H1 (cell line): ENCODE results near the gene CORO2B. TPM values are rescaled to one million over a fixed set of nuclear protein-coding genes. Genes with fewer than 3 reads are reported as not detected.

Experiments
- CTCF ChIA-PET: fragments of 300-600 bp; sonication (Branson Sonifier 250); formaldehyde crosslinking; loops from one replicate; lab custom pipeline; 2021; ENCODE audit not compliant: partially characterized antibody; lab: Charles Lee
- POLR2A ChIA-PET: fragments of 300-600 bp; sonication (Branson Sonifier 250); formaldehyde crosslinking; loops from one replicate; lab custom pipeline; 2021; ENCODE audit warnings: inconsistent platforms; ENCODE audit not compliant: partially characterized antibody; lab: Charles Lee
- DNase-seq, 2 experiments: peaks; one replicate each; pipeline versions ENCODE4 v3.0.0 to v3.0.0-alpha.2; 2010 to 2022; ENCODE audit warnings: low spot score in 2 of 2, low read depth in 1 of 2, mixed read lengths in 1 of 2
- FAIRE-seq: peaks from 2 replicates; lab custom pipeline; 2011; peaks lifted over from hg19 to GRCh38; lab: Jason Lieb, UNC
- H2AFZ ChIP-seq: 2 replicates; pipeline ENCODE4 v1.8.1; 2012; ENCODE audit warnings: low read length, inconsistent platforms
- H2AK5ac ChIP-seq: 2 replicates; pipeline ENCODE4 v1.6.1; 2013; ENCODE audit warnings: low read depth, low read length
- H2BK120ac ChIP-seq: replicated peaks from 2 replicates; pipeline ENCODE3; 2013; ENCODE audit warnings: low read depth, low read length, inconsistent platforms
- H2BK12ac ChIP-seq: 2 replicates; pipeline ENCODE4 v1.6.1; 2013; ENCODE audit warnings: low read depth, low read length
- H2BK15ac ChIP-seq: 2 replicates; pipeline ENCODE4 v1.6.1; 2013; ENCODE audit warnings: low read length
- H2BK20ac ChIP-seq: 2 replicates; pipeline ENCODE4 v1.6.1; 2013; ENCODE audit warnings: low read length
- H2BK5ac ChIP-seq: 2 replicates; pipeline ENCODE4 v1.6.1; 2013; ENCODE audit warnings: low read depth, low read length
- H3K14ac ChIP-seq: 2 replicates; pipeline ENCODE4 v1.6.1; 2013; ENCODE audit warnings: inconsistent platforms; ENCODE audit not compliant: insufficient read length
- H3K18ac ChIP-seq: 2 replicates; pipeline ENCODE4 v1.6.1; 2013; ENCODE audit warnings: low read length; ENCODE audit errors: extremely low read depth
- H3K23ac ChIP-seq: 2 replicates; pipeline ENCODE4 v1.6.1; 2013; ENCODE audit warnings: inconsistent platforms; ENCODE audit not compliant: insufficient read length
- H3K23me2 ChIP-seq: 2 replicates; pipeline ENCODE4 v1.6.1; 2013; ENCODE audit warnings: low read depth, low read length
- H3K27ac ChIP-seq: 2 replicates; pipeline ENCODE4 v1.6.1; 2011; ENCODE audit warnings: low read depth, low read length, inconsistent platforms
- H3K27me3 ChIP-seq, 4 experiments: replicated peaks in 1 of 4; 1 replicate in 1 of 4; 2 replicates in 3 of 4; pipeline versions ENCODE4 v1.6.1 to v1.8.1; 2011 to 2013; ENCODE audit warnings: low read length in 3 of 4, mild to moderate bottlenecking in 3 of 4, inconsistent platforms in 2 of 4, mixed read lengths in 2 of 4, moderate library complexity in 1 of 4; ENCODE audit not compliant: control insufficient read depth in 3 of 4, insufficient read depth in 3 of 4; ENCODE audit errors: extremely low read depth in 1 of 4
- H3K36me3 ChIP-seq, 4 experiments: 2 replicates each; pipeline versions ENCODE4 v1.6.1 to v1.8.1; 2011 to 2013; ENCODE audit warnings: mild to moderate bottlenecking in 4 of 4, low read length in 3 of 4, moderate library complexity in 2 of 4, control low read depth in 1 of 4, inconsistent platforms in 1 of 4; ENCODE audit not compliant: insufficient read depth in 4 of 4, control insufficient read depth in 2 of 4
- H3K4ac ChIP-seq: replicated peaks from 2 replicates; pipeline ENCODE3; 2013; ENCODE audit warnings: low read length, low read depth, mixed read lengths, inconsistent platforms; ENCODE audit not compliant: insufficient read length
- H3K4me1 ChIP-seq, 4 experiments: replicated peaks in 1 of 4; 1 replicate in 1 of 4; 2 replicates in 3 of 4; pipeline versions ENCODE4 v1.6.1 to v1.8.1; 2011 to 2013; ENCODE audit warnings: low read length in 3 of 4, inconsistent platforms in 2 of 4, mixed read lengths in 1 of 4; ENCODE audit not compliant: insufficient read depth in 4 of 4, control insufficient read depth in 3 of 4
- H3K4me2 ChIP-seq, 2 experiments: 2 replicates each; pipeline versions ENCODE4 v1.6.1 to v1.8.1; 2011 to 2013; ENCODE audit warnings: low read depth in 2 of 2, low read length in 2 of 2, control low read depth in 1 of 2, inconsistent platforms in 1 of 2, mild to moderate bottlenecking in 1 of 2; ENCODE audit not compliant: insufficient read depth in 1 of 2
- H3K4me3 ChIP-seq, 4 experiments: fragments of 200-600, 300-600 bp in 1 of 4; sonication (generic), shearing (Covaris generic), sonication (Bioruptor Twin) in 1 of 4; 2 replicates each; pipeline versions ENCODE4 v1.5.1 to v1.8.1; 2011 to 2016; ENCODE audit warnings: low read length in 4 of 4, low read depth in 3 of 4, control low read depth in 2 of 4, inconsistent platforms in 2 of 4, mild to moderate bottlenecking in 2 of 4, mixed read lengths in 1 of 4, moderate library complexity in 1 of 4; ENCODE audit not compliant: insufficient read depth in 2 of 4; ENCODE audit errors: extremely low read depth in 1 of 4
- H3K56ac ChIP-seq: replicated peaks from 2 replicates; pipeline ENCODE3; 2013; ENCODE audit warnings: low read depth, mild to moderate bottlenecking, mixed read lengths, low read length, inconsistent platforms; ENCODE audit not compliant: insufficient read length
- H3K79me1 ChIP-seq: 2 replicates; pipeline ENCODE4 v1.6.1; 2013; ENCODE audit warnings: low read depth, low read length, control low read depth
- H3K79me2 ChIP-seq, 2 experiments: 2 replicates each; pipeline versions ENCODE4 v1.6.1 to v1.8.1; 2012 to 2013; ENCODE audit warnings: low read length in 2 of 2, mild to moderate bottlenecking in 2 of 2, inconsistent platforms in 1 of 2; ENCODE audit not compliant: insufficient read depth in 2 of 2, control insufficient read depth in 1 of 2
- H3K9ac ChIP-seq, 4 experiments: replicated peaks in 1 of 4; 1 replicate in 1 of 4; 2 replicates in 3 of 4; pipeline versions ENCODE4 v1.6.1 to v1.8.1; 2011 to 2013; ENCODE audit warnings: low read depth in 3 of 4, low read length in 3 of 4, control low read depth in 2 of 4, mild to moderate bottlenecking in 2 of 4, moderate library complexity in 2 of 4, inconsistent platforms in 1 of 4; ENCODE audit errors: extremely low read depth in 1 of 4
- H3K9me3 ChIP-seq, 2 experiments: 2 replicates each; pipeline versions ENCODE4 v1.6.1 to v1.8.1; 2012 to 2013; ENCODE audit warnings: mild to moderate bottlenecking in 2 of 2, moderate library complexity in 2 of 2, control low read depth in 1 of 2, inconsistent platforms in 1 of 2, low read depth in 1 of 2, low read length in 1 of 2, mixed read lengths in 1 of 2; ENCODE audit not compliant: insufficient read depth in 2 of 2
- H4K20me1 ChIP-seq, 2 experiments: replicated peaks in 1 of 2; 2 replicates each; pipeline versions ENCODE3 to v1.8.1; 2011 to 2013; ENCODE audit warnings: inconsistent platforms in 2 of 2, low read length in 2 of 2, mild to moderate bottlenecking in 1 of 2; ENCODE audit not compliant: insufficient read depth in 2 of 2, control insufficient read depth in 1 of 2
- H4K5ac ChIP-seq: 2 replicates; pipeline ENCODE4 v1.6.1; 2013; ENCODE audit warnings: low read length, low read depth, mixed read lengths, inconsistent platforms; ENCODE audit not compliant: insufficient read length
- H4K8ac ChIP-seq: 2 replicates; pipeline ENCODE4 v1.8.0; 2013; ENCODE audit warnings: mild to moderate bottlenecking, moderate library complexity, low read length, inconsistent platforms; ENCODE audit not compliant: insufficient read depth; ENCODE audit errors: extremely low read depth
- H4K91ac ChIP-seq: replicated peaks from 2 replicates; pipeline ENCODE3; 2013; ENCODE audit warnings: low read length, mixed read lengths, inconsistent platforms; ENCODE audit not compliant: insufficient read length
- BCL11A ChIP-seq, 2 experiments: IDR thresholded peaks; one replicate each; pipeline ENCODE4 v1.6.1; 2011; ENCODE audit warnings: low read depth in 2 of 2, low read length in 2 of 2, mild to moderate bottlenecking in 2 of 2
- JUND ChIP-seq: IDR thresholded peaks from 2 replicates; pipeline ENCODE4 v1.6.1; 2011; ENCODE audit warnings: mild to moderate bottlenecking, improper control_type of control experiment, low read length
- MAFK ChIP-seq: IDR thresholded peaks from 2 replicates; pipeline ENCODE4 v1.6.1; 2012; ENCODE audit warnings: low read depth, mild to moderate bottlenecking, improper control_type of control experiment, low read length
- WGBS, 2 experiments: shearing (Covaris generic) in 1 of 2; methylation state at CpG; one replicate each; pipeline versions ENCODE4 v1.1.6 to v1.1.7; 2013 to 2015; ENCODE audit warnings: low lambda C conversion rate in 2 of 2, mixed read lengths in 2 of 2, inconsistent platforms in 1 of 2, low coverage in 1 of 2, missing lambda C conversion rate in 1 of 2; ENCODE audit not compliant: insufficient replicate concordance in 2 of 2, insufficient coverage in 1 of 2, insufficient read length in 1 of 2; ENCODE audit errors: extremely low coverage in 1 of 2, missing lambda C conversion rate in 1 of 2; 5-methylcytosine and 5-hydroxymethylcytosine counted together
- polyA plus RNA-seq, 7 experiments: library from polyadenylated mRNA; depleted of rRNA in 3 of 7; stranded (reverse) in 5 of 7; unstranded in 2 of 7; fragments of >200 nt in 5 of 7; fragments of 200-250 nt in 2 of 7; gene quantifications; 1 replicate in 5 of 7; 2 replicates in 1 of 7; 4 replicates in 1 of 7; pipeline versions ENCODE4 v1.2.1 to v1.2.3, GENCODE V29; 2011 to 2013; ENCODE audit warnings: missing spikeins in 2 of 7, mixed read lengths in 2 of 7
- total RNA-seq: library from RNA; stranded (reverse); fragmentation: NEBNext Ultra II Directional; extraction: Animal tissue kit (Norgen Biotek cat#: 25700); gene quantifications from 2 replicates; pipeline ENCODE4 v1.2.1, GENCODE V29; 2021

Gene CORO2B
- total and polyA plus RNA-seq, 2 of the 8 experiments (the other 6 are each of a cell fraction or from before 2014, with no cell fraction given), result 3.4 to 6.7 TPM

GRCh38 chr15:68616397-68616796 lies 37.6 kb downstream of the CORO2B start:
- WGBS, 2 experiments, result 87% methylated on average over 16 of the region's 16 CpGs; no CpG with 5 or more reads in 1 of the 2 experiments
- H3K23me2 ChIP-seq, result no peaks in the 10 kb centered on the region
- no peak overlapping the region for H3K27ac ChIP-seq
- H4K20me1 ChIP-seq, result no peaks in the 10 kb centered on the region
- no peaks in the 10 kb centered on the region for H3K79me2 ChIP-seq
- no peak overlapping the region for H2BK120ac ChIP-seq
- H3K79me1 ChIP-seq, result no peaks in the 10 kb centered on the region
- no peak overlapping the region for H2AFZ ChIP-seq
- CTCF ChIA-PET, result interaction anchor here (0.5 to 1.9 kb wide), 6 partner anchors 13 to 213 kb away, joined by 3 to 5 read pairs (median 4); no protein-coding TSS in a partner anchor
- no peak overlapping the region for H3K18ac ChIP-seq
- no peak overlapping the region; the same call in 1 of the 2 replicates for H4K8ac ChIP-seq
- H2BK15ac ChIP-seq, result no peak overlapping the region
- no peaks in the 10 kb centered on the region for H3K9me3 ChIP-seq
- no peaks in the 10 kb centered on the region; a peak in 1 of 8 replicates for H3K36me3 ChIP-seq
- H3K23ac ChIP-seq, result no peak overlapping the region
- POLR2A ChIA-PET, result interaction anchor here (0.6 kb wide), 1 partner anchor 24 kb away, joined by 3 read pairs; no protein-coding TSS in a partner anchor
- peaks cover 7 to 17% (median 9%) of the 10 kb centered on the region in 4 experiments for H3K4me1 ChIP-seq
- H3K56ac ChIP-seq, result no peak overlapping the region
- TF ChIP-seq JUND, result no peak
- TF ChIP-seq BCL11A (IDR thresholded peaks at IDR 0.05; ENCODE audit: low read depth in 2 of 2, low read length in 2 of 2), result no peak
- no peak for TF ChIP-seq MAFK
- peak overlapping the region; percentile 69 for H3K4ac ChIP-seq
- H3K14ac ChIP-seq, result no peak overlapping the region
- no peak overlapping the region for H4K91ac ChIP-seq
- FAIRE-seq (no peak), DNase-seq (no peak)
- no peak overlapping the region for H3K4me2 ChIP-seq
- H3K27me3 ChIP-seq, result no peaks in the 10 kb centered on the region
- H3K9ac ChIP-seq, result no peak overlapping the region
- no peak overlapping the region for H2AK5ac ChIP-seq
- H3K4me3 ChIP-seq, result no peak overlapping the region
- H4K5ac ChIP-seq, result no peak overlapping the region
- H2BK20ac ChIP-seq, result no peak overlapping the region
- H2BK12ac ChIP-seq, result no peak overlapping the region
- H2BK5ac ChIP-seq, result no peak overlapping the region
